SIG-M5 (cell line): ENCODE measurements around the gene NXN.
"Not testable (repeated sequence)": the region's sequence is repeated elsewhere in the genome, so short reads cannot be mapped to it uniquely, and the experiment has no call there.

Experiments
- DNase-seq: peaks from one replicate; lab custom pipeline; 2025; lab: John Stamatoyannopoulos, UW

NXN gene

GRCh38 chr17:887551-888209, 91.9 kb downstream of the NXN start:
- no peak for DNase-seq

- no peak for DNase-seq
These were observed 93.5 kb downstream of the NXN start for GRCh38 chr17:885971-886571.

GRCh38 chr17:883586-883962, 96.0 kb downstream of the NXN start:
- DNase-seq: no peak

- DNase-seq: no peak
These were observed 96.6 kb downstream of the NXN start for GRCh38 chr17:882827-883585.

GRCh38 chr17:881778-882177, 97.8 kb downstream of the NXN start:
- DNase-seq: no peak

- no peak for DNase-seq
These were observed 98.9 kb downstream of the NXN start for GRCh38 chr17:880443-881269.

GRCh38 chr17:879546-880442, 99.8 kb downstream of the NXN start:
- no peak for DNase-seq

- no peak for DNase-seq
These were observed 101.9 kb downstream of the NXN start for GRCh38 chr17:877630-878029.

- DNase-seq: no peak
These were observed 103.3 kb downstream of the NXN start for GRCh38 chr17:876272-876671.

- DNase-seq: not testable (repeated sequence)
These were observed 105.0 kb downstream of the NXN start for GRCh38 chr17:874590-874989.

GRCh38 chr17:872855-873254, 106.7 kb downstream of the NXN start:
- DNase-seq: no peak

- DNase-seq: no peak
These were observed 107.6 kb downstream of the NXN start for GRCh38 chr17:871751-872519.

- DNase-seq: no peak
These were observed 109.7 kb downstream of the NXN start for GRCh38 chr17:869567-870525.

- DNase-seq: no peak
These were observed 110.5 kb downstream of the NXN start for GRCh38 chr17:869086-869485.

GRCh38 chr17:867896-868489, 111.6 kb downstream of the NXN start:
- DNase-seq: no peak

GRCh38 chr17:867238-867637, 112.3 kb downstream of the NXN start:
- not testable (repeated sequence) for DNase-seq

GRCh38 chr17:866568-867103, 112.9 kb downstream of the NXN start:
- no peak for DNase-seq

- DNase-seq: no peak
These were observed 115.3 kb downstream of the NXN start for GRCh38 chr17:864315-864714.

GRCh38 chr17:863880-864279, 115.7 kb downstream of the NXN start:
- no peak for DNase-seq
